22Rv1 (cell line): ENCODE results near the gene PLXNA4.

Source experiments
- H3K27ac ChIP-seq: fragments of 450-650 bp; 2 replicates; pipeline ENCODE4 v1.5.1; 2017
- CTCF ChIP-seq: fragments of 450-650 bp; IDR thresholded peaks from 2 replicates; pipeline ENCODE4 v1.5.1; 2017; ENCODE audit warnings: mild to moderate bottlenecking
- ZFX ChIP-seq: fragments of 450-650 bp; IDR thresholded peaks from 2 replicates; pipeline ENCODE4 v1.6.1; 2017; ENCODE audit warnings: antibody characterized with exemption, borderline replicate concordance

PLXNA4 gene

GRCh38 chr7:132250480-132251326, 325.6 kb downstream of the PLXNA4 start:
- no peak for TF ChIP-seq ZFX
- TF ChIP-seq CTCF, result no peak
- peak overlapping the region; percentile 95 for H3K27ac ChIP-seq

- peak overlapping the region; percentile 95 for H3K27ac ChIP-seq
Measured at GRCh38 chr7:132249256-132249971, 326.9 kb downstream of the PLXNA4 start.

GRCh38 chr7:132248841-132249240, 327.4 kb downstream of the PLXNA4 start:
- TF ChIP-seq ZFX, result no peak
- no peak overlapping the region for H3K27ac ChIP-seq

More at GRCh38 chr7:132249256-132249971, 326.9 kb downstream of the PLXNA4 start:
- TF ChIP-seq ZFX (no peak), CTCF (peak; percentile 70)

GRCh38 chr7:132247995-132248618, 328.2 kb downstream of the PLXNA4 start:
- no peak overlapping the region for H3K27ac ChIP-seq
- TF ChIP-seq ZFX (no peak), CTCF (no peak)

GRCh38 chr7:132246591-132246990, 329.7 kb downstream of the PLXNA4 start:
- no peak overlapping the region for H3K27ac ChIP-seq
- TF ChIP-seq ZFX (no peak), CTCF (no peak)

- H3K27ac ChIP-seq, result no peak overlapping the region
- TF ChIP-seq ZFX (no peak), CTCF (no peak)
Measured at GRCh38 chr7:132245539-132245938, 330.7 kb downstream of the PLXNA4 start.

GRCh38 chr7:132244903-132245480, 331.3 kb downstream of the PLXNA4 start:
- TF ChIP-seq ZFX (no peak), CTCF (no peak)
- no peak overlapping the region for H3K27ac ChIP-seq
